ENCODE results near the gene STK10. TPM values are rescaled to one million over a fixed set of nuclear protein-coding genes. Genes with fewer than 3 reads are reported as not detected.
"Not testable (repeated sequence)": the region's sequence is repeated elsewhere in the genome, so short reads cannot be mapped to it uniquely, and the experiment has no call there.

Gene STK10
- total RNA-seq, 4 donors from 2014 or later: 14.1 to 30.4 (median 19.4) TPM

GRCh38 chr5:172213126-172213525 lies 25.1 kb upstream of the STK10 start:
- TF ChIP-seq POLR2A (IDR thresholded peaks at IDR 0.05): no peak
- TF ChIP-seq POLR2AphosphoS5 (IDR thresholded peaks at IDR 0.05): no peak
- no peak for TF ChIP-seq CTCF (IDR thresholded peaks at IDR 0.05)
- TF ChIP-seq EP300 (IDR thresholded peaks at IDR 0.05): no peak
- no peak for ATAC-seq
- H3K4me3 ChIP-seq: no peak overlapping the region
- no peaks in the 10 kb centered on the region for H3K4me1 ChIP-seq
- 88% methylated on average over 1 to 2 of the region's 4 CpGs for WGBS, 2 donors (ENCODE audit: low coverage in 1 of 2)
- no peaks in the 10 kb centered on the region for H3K9me3 ChIP-seq
- peaks cover 0 to 63% of the 10 kb centered on the region in 2 donors for H3K36me3 ChIP-seq
- H3K27ac ChIP-seq: no peak overlapping the region
- no peaks in the 10 kb centered on the region for H3K27me3 ChIP-seq

DNA sequence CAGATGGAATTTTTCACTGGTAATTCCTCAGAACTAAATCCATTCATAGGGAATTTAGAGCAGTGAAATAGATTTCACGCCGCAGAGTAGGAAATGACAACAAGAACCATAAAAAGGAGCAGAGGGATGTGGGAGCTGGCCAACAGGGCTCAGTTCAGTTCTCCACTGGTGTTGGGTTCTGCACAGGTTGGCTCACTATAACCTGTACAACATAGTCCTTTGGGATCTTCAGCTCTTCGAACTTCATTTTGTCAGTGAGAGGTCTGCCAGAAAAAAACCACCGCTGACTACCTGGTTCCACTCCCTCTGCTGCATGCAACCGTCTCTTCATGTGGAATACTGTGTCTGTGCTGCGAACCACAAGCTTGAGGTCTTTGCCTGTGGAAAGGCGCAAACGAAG lies 23.7 kb upstream of the STK10 start:
- TF ChIP-seq EP300 (IDR thresholded peaks at IDR 0.05) (no peak), POLR2A (IDR thresholded peaks at IDR 0.05) (no peak), CTCF (IDR thresholded peaks at IDR 0.05) (no peak), POLR2AphosphoS5 (IDR thresholded peaks at IDR 0.05) (no peak)
- H3K27ac ChIP-seq: no peak overlapping the region
- no peak overlapping the region for H3K4me3 ChIP-seq
- H3K27me3 ChIP-seq: no peaks in the 10 kb centered on the region
- no peaks in the 10 kb centered on the region for H3K4me1 ChIP-seq
- 89% methylated on average over 3 to 6 of the region's 8 CpGs for WGBS, 2 donors (ENCODE audit: low coverage in 1 of 2)
- peaks cover 0 to 53% of the 10 kb centered on the region in 2 donors for H3K36me3 ChIP-seq
- no peaks in the 10 kb centered on the region for H3K9me3 ChIP-seq
- ATAC-seq: no peak

DNA sequence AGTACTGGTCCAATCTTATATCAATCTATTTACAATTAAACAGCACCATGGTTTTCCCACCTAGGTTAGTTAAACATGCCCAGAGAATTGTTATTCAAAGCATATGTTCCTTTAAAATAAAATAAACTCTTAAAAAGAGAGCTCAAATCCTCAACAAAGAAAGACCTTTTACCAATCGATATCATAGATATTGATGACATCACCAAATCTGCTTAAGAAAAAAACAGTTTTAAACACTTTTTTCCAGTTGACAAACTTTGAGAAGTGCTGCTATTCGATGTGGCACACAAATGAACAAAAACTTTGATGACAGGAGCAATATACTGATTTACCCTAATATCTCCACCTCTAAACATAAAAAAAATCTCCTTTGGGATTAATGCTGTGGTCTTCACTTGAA lies 21.7 kb upstream of the STK10 start:
- ATAC-seq: no peak
- Histone ChIP-seq H3K4me3 (no peak overlapping the region), H3K9me3 (no peaks in the 10 kb centered on the region), H3K4me1 (no peaks in the 10 kb centered on the region), H3K36me3 (peaks cover 0 to 50% of the 10 kb centered on the region in 2 donors), H3K27me3 (no peaks in the 10 kb centered on the region), H3K27ac (no peak overlapping the region)
- 78 to 85% methylated on average over 2 of the region's 2 CpGs for WGBS, 2 donors (ENCODE audit: low coverage in 1 of 2)
- no peak for TF ChIP-seq CTCF (IDR thresholded peaks at IDR 0.05)
- no peak for TF ChIP-seq EP300 (IDR thresholded peaks at IDR 0.05)
- TF ChIP-seq POLR2A (IDR thresholded peaks at IDR 0.05): no peak
- no peak for TF ChIP-seq POLR2AphosphoS5 (IDR thresholded peaks at IDR 0.05)

- WGBS, 2 donors (ENCODE audit: low coverage in 1 of 2): 68 to 73% methylated on average over 3 of the region's 3 CpGs
- no peaks in the 10 kb centered on the region for H3K27me3 ChIP-seq
Measured at GRCh38 chr5:172207511-172207910, 19.5 kb upstream of the STK10 start.

GRCh38 chr5:172205984-172206383 lies 18.0 kb upstream of the STK10 start:
- not testable (repeated sequence) for H3K9me3 ChIP-seq, H3K27me3 ChIP-seq, H3K27ac ChIP-seq, ATAC-seq, H3K4me1 ChIP-seq, H3K4me3 ChIP-seq
- peaks cover 0 to 23% of the 10 kb centered on the region in 2 donors for H3K36me3 ChIP-seq
- 96 to 97% methylated on average over 4 to 10 of the region's 11 CpGs for WGBS, 2 donors (ENCODE audit: low coverage in 1 of 2)

More at GRCh38 chr5:172207511-172207910, 19.5 kb upstream of the STK10 start:
- H3K27ac ChIP-seq: no peak overlapping the region
- no peaks in the 10 kb centered on the region for H3K4me1 ChIP-seq
- no peak for ATAC-seq
- no peak overlapping the region for H3K4me3 ChIP-seq
- no peaks in the 10 kb centered on the region for H3K9me3 ChIP-seq
- peaks cover 0 to 38% of the 10 kb centered on the region in 2 donors for H3K36me3 ChIP-seq
- TF ChIP-seq CTCF (IDR thresholded peaks at IDR 0.05) (no peak), EP300 (IDR thresholded peaks at IDR 0.05) (no peak), POLR2A (IDR thresholded peaks at IDR 0.05) (no peak), POLR2AphosphoS5 (IDR thresholded peaks at IDR 0.05) (no peak)
